Vagina (tissue), 2 donors: ENCODE results near the gene SLC39A7. TPM values are rescaled to one million over a fixed set of nuclear protein-coding genes. Genes with fewer than 3 reads are reported as not detected.

Experiments
- DNase-seq, 2 donors: peaks; one replicate each; pipeline ENCODE4 v3.0.0-alpha.2; 2017; ENCODE audit errors: extremely low spot score in 2 of 2
- H3K27ac ChIP-seq: fragments of 200-600 bp; sonication (generic); one replicate; pipeline ENCODE4 v1.5.1; 2019
- H3K27me3 ChIP-seq: fragments of 200-600 bp; sonication (generic); one replicate; pipeline ENCODE4 v1.5.1; 2019
- H3K36me3 ChIP-seq, 2 donors: fragments of 200-600 bp; sonication (generic); one replicate each; pipeline ENCODE4 v1.5.1; 2017 to 2019
- H3K4me1 ChIP-seq: fragments of 200-600 bp; sonication (generic); one replicate; pipeline ENCODE4 v1.5.1; 2019
- H3K4me3 ChIP-seq, 2 donors: fragments of 200-600 bp; sonication (generic); 1 replicate in 1 of 2; 2 replicates in 1 of 2; pipeline ENCODE4 v1.5.1; 2016 to 2019
- H3K9me3 ChIP-seq: fragments of 200-600 bp; sonication (generic); one replicate; pipeline ENCODE4 v1.5.1; 2019
- POLR2A ChIP-seq, 2 donors: fragments of 450-650 bp; IDR thresholded peaks; one replicate each; pipeline ENCODE4 v1.6.1; 2017; ENCODE audit warnings: antibody characterized with exemption in 2 of 2, mild to moderate bottlenecking in 2 of 2, moderate library complexity in 2 of 2
- POLR2AphosphoS5 ChIP-seq, 2 donors: sonication (generic); formaldehyde crosslinking; IDR thresholded peaks; one replicate each; pipeline ENCODE4 v1.9.0; 2017; ENCODE audit warnings: antibody characterized with exemption in 2 of 2, mild to moderate bottlenecking in 2 of 2, low read depth in 1 of 2; ENCODE audit not compliant: insufficient read depth in 1 of 2
- intact Hi-C: fragments of 100-400 bp; cut with DNase I; formaldehyde crosslinking; loops from one replicate; pipeline ENCODE4 v1.15.1; 2023
- total RNA-seq: library from RNA; depleted of rRNA; stranded (reverse); fragments of >200 nt; gene quantifications from one replicate; pipeline ENCODE4 v1.2.3, GENCODE V29; 2016
- TF ChIP-seq, protein P1 (sequence below), 3 experiments: fragments of 450-650 bp in 2 of 3; fragments of 200-600 bp in 1 of 3; sonication (generic) in 1 of 3; IDR thresholded peaks; one replicate each; pipeline ENCODE4 v1.5.1; 2017 to 2019; ENCODE audit warnings: antibody characterized with exemption in 3 of 3, mild to moderate bottlenecking in 2 of 3, moderate library complexity in 2 of 3

Gene SLC39A7
- total RNA-seq, 1 donor from 2014 or later, result 36.3 TPM

DNA sequence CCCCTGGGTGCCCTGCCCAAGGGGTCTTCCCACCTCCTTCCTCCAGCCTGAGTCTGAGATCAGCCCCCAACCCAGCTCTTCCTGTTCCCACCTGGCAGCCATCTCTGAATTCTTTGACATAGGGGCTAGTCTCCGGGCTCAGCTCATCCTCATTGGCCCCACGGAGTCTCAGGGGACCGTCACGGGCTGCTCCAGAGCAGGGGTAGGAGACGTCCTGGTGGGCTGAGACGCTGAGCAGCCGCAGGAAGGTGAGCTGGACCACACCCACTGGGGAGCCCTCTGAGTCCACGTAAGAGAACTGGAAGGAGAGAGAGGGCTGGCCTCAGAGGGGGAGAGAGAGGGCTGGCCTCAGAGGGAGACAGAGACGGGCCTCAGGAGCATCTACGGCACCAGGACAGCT lies 36.5 kb upstream of the SLC39A7 start:
- peaks cover 18% of the 10 kb centered on the region for H3K4me1 ChIP-seq
- no peak for DNase-seq
- H3K27ac ChIP-seq, result no peak overlapping the region
- intact Hi-C loops, result loop anchor here (5.0 to 10.0 kb wide), 2 partner anchors 83 to 279 kb away; no protein-coding TSS in a partner anchor
- no peaks in the 10 kb centered on the region for H3K9me3 ChIP-seq
- no peaks in the 10 kb centered on the region for H3K27me3 ChIP-seq
- no peak for TF ChIP-seq POLR2A (IDR thresholded peaks at IDR 0.05)
- TF ChIP-seq POLR2AphosphoS5 (IDR thresholded peaks at IDR 0.05; ENCODE audit: insufficient read depth in 1 of 2, low read depth in 1 of 2), result no peak
- H3K4me3 ChIP-seq, result no peak overlapping the region
- H3K36me3 ChIP-seq, result no peaks in the 10 kb centered on the region

- no peak overlapping the region for H3K4me3 ChIP-seq
- no peaks in the 10 kb centered on the region for H3K36me3 ChIP-seq
- no peak for TF ChIP-seq POLR2A (IDR thresholded peaks at IDR 0.05)
- TF ChIP-seq, protein P1, sequence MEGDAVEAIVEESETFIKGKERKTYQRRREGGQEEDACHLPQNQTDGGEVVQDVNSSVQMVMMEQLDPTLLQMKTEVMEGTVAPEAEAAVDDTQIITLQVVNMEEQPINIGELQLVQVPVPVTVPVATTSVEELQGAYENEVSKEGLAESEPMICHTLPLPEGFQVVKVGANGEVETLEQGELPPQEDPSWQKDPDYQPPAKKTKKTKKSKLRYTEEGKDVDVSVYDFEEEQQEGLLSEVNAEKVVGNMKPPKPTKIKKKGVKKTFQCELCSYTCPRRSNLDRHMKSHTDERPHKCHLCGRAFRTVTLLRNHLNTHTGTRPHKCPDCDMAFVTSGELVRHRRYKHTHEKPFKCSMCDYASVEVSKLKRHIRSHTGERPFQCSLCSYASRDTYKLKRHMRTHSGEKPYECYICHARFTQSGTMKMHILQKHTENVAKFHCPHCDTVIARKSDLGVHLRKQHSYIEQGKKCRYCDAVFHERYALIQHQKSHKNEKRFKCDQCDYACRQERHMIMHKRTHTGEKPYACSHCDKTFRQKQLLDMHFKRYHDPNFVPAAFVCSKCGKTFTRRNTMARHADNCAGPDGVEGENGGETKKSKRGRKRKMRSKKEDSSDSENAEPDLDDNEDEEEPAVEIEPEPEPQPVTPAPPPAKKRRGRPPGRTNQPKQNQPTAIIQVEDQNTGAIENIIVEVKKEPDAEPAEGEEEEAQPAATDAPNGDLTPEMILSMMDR (IDR thresholded peaks at IDR 0.05), result no peak
- no peak for TF ChIP-seq POLR2AphosphoS5 (IDR thresholded peaks at IDR 0.05; ENCODE audit: insufficient read depth in 1 of 2, low read depth in 1 of 2)
- intact Hi-C loops, result loop anchor here (5.0 to 10.0 kb wide), 2 partner anchors 82 to 280 kb away; no protein-coding TSS in a partner anchor
- no peak for DNase-seq
- peaks cover 18% of the 10 kb centered on the region for H3K4me1 ChIP-seq
- no peaks in the 10 kb centered on the region for H3K9me3 ChIP-seq
- H3K27me3 ChIP-seq, result no peaks in the 10 kb centered on the region
- no peak overlapping the region for H3K27ac ChIP-seq
These were observed 35.8 kb upstream of the SLC39A7 start for GRCh38 chr6:33164665-33165373.

DNA sequence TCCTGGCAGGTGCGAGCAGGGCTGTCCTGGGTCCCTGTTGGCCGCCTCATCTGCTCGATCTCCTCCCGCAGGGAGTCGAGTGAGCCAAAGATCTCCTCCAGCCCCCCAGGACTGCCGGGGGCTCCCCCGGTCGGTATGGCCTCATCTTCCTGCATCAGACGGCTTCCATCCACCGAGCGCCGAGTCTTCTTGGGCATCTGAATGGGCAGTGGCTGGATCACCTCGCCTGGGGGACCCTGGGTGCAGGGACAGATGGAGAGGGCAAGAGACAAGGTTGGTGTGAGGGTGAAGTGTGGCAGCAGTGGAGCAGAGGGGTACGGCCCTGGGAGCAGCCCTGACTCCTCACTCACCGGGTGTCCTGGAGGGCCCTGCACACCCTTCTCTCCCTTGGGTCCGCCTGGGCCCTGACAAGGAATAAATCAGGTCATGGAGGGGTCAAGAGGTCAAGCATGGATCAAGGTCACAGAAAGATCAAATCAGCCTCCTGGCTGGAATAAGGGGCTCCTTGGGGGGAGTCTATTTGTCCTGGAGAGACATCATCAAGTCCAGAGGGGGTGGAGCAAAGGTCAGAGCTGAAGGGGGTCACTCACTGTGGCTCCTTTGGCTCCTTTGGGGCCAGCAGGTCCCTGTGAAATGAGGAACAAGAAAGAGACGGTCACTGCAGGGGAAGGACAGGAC lies 34.9 kb upstream of the SLC39A7 start:
- no peaks in the 10 kb centered on the region for H3K9me3 ChIP-seq
- no peak overlapping the region for H3K4me3 ChIP-seq
- TF ChIP-seq POLR2A (IDR thresholded peaks at IDR 0.05) (no peak), POLR2AphosphoS5 (IDR thresholded peaks at IDR 0.05; ENCODE audit: insufficient read depth in 1 of 2, low read depth in 1 of 2) (no peak)
- TF ChIP-seq, protein P1 (IDR thresholded peaks at IDR 0.05), result no peak
- no peaks in the 10 kb centered on the region for H3K36me3 ChIP-seq
- no peak for DNase-seq
- H3K27ac ChIP-seq, result no peak overlapping the region
- H3K4me1 ChIP-seq, result peaks cover 16% of the 10 kb centered on the region
- intact Hi-C loops, result loop anchor here (10.0 kb wide), 1 partner anchor 281 kb away; no protein-coding TSS in a partner anchor
- H3K27me3 ChIP-seq, result no peaks in the 10 kb centered on the region

DNA sequence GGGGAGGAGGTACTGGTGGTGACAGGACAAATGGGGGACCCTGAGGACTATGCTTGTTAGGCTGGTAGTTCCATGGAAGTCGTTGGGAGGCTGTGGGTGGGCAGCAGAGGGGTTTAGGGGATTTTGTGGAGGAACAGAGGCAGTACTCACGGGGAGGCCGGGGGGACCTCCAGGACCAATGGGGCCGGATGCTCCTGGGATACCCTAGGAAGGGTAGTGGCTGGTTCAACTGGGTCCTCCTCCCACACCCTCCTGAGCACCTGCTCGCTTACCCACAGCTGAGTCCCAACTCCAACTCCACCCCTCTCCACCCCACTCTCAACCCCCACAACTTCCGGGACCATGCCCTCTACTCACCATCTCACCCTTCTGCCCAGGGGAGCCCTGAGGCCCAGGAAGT lies 34.3 kb upstream of the SLC39A7 start:
- Histone ChIP-seq H3K9me3 (no peaks in the 10 kb centered on the region), H3K27ac (no peak overlapping the region), H3K4me1 (peaks cover 10% of the 10 kb centered on the region), H3K36me3 (no peaks in the 10 kb centered on the region), H3K4me3 (no peak overlapping the region), H3K27me3 (no peaks in the 10 kb centered on the region)
- intact Hi-C loops, result loop anchor here (10.0 kb wide), 1 partner anchor 282 kb away; no protein-coding TSS in a partner anchor
- TF ChIP-seq POLR2A (IDR thresholded peaks at IDR 0.05) (no peak), POLR2AphosphoS5 (IDR thresholded peaks at IDR 0.05; ENCODE audit: insufficient read depth in 1 of 2, low read depth in 1 of 2) (no peak)
- TF ChIP-seq, protein P1 (IDR thresholded peaks at IDR 0.05), result no peak
- DNase-seq, result no peak

DNA sequence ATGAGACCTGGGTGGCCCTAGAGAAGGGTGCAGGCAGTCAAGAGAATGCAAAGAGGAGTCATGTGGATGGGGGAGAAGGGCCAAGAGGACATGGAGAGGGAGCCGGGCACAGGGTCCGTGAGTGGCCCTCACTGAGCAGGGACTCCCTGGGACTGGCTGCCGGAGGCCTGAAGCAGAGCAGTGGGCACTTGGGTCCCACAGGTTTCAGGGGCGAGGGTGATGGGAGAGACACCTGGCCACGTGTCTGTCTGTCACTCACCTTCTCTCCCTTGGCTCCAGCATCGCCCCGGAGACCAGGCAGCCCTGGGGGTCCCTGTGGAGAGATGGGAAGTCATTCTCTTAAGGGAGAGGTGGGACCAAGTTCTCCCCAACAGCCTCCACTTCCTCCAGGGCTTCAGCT lies 33.9 kb upstream of the SLC39A7 start:
- DNase-seq, result no peak
- no peaks in the 10 kb centered on the region for H3K27me3 ChIP-seq
- intact Hi-C loops, result loop anchor here (10.0 kb wide), 1 partner anchor 282 kb away; no protein-coding TSS in a partner anchor

More for the DNA sequence above, 33.9 kb upstream of the SLC39A7 start:
- H3K27ac ChIP-seq, result no peak overlapping the region
- no peaks in the 10 kb centered on the region for H3K9me3 ChIP-seq
- H3K4me1 ChIP-seq, result peaks cover 5% of the 10 kb centered on the region
- H3K36me3 ChIP-seq, result no peaks in the 10 kb centered on the region
- TF ChIP-seq POLR2AphosphoS5 (IDR thresholded peaks at IDR 0.05; ENCODE audit: insufficient read depth in 1 of 2, low read depth in 1 of 2), result no peak
- no peak for TF ChIP-seq POLR2A (IDR thresholded peaks at IDR 0.05)
- TF ChIP-seq, protein P1 (IDR thresholded peaks at IDR 0.05), result no peak
- H3K4me3 ChIP-seq, result no peak overlapping the region
